HG03135 (cell line): ENCODE data around the gene DENND5B.
"Not testable (repeated sequence)": the region's sequence is repeated elsewhere in the genome, so short reads cannot be mapped to it uniquely, and the experiment has no call there.

Experiments used
- ATAC-seq: cut with Tn5 transposase; IDR thresholded peaks from one replicate; pipeline ENCODE4 v1.9.1; 2021; ENCODE audit warnings: mild to moderate bottlenecking, moderate library complexity; ENCODE audit not compliant: unreplicated experiment

DENND5B gene

GRCh38 chr12:31594681-31595080, 3.7 kb upstream of the DENND5B start:
- ATAC-seq: no peak

DNA sequence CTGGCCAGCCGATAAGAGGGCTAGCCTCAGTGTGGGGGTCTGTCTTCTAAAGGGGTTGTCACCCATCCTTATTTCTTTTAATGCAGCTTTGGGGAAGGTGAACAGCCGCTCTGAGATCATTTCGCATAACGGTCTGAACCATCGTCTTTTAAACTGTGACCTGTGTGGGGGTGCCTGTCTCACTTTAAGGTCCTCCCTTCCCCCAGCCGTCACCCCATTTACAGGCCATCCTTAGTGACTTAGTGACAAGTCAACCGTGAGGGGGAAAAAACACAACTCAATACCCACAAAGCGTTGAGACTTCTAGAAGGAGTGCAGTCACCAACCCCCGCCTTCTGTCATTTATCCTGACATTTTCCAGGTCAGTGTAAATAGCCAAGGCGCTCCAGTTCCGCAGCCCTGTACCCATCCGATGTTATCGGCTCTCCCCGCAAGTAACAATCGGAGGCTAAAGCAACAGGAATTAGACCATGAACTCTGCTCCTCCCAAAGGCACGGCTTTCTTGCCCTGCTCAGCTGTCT, 505 bp upstream of the DENND5B start:
- ATAC-seq: peak; percentile 20

DNA sequence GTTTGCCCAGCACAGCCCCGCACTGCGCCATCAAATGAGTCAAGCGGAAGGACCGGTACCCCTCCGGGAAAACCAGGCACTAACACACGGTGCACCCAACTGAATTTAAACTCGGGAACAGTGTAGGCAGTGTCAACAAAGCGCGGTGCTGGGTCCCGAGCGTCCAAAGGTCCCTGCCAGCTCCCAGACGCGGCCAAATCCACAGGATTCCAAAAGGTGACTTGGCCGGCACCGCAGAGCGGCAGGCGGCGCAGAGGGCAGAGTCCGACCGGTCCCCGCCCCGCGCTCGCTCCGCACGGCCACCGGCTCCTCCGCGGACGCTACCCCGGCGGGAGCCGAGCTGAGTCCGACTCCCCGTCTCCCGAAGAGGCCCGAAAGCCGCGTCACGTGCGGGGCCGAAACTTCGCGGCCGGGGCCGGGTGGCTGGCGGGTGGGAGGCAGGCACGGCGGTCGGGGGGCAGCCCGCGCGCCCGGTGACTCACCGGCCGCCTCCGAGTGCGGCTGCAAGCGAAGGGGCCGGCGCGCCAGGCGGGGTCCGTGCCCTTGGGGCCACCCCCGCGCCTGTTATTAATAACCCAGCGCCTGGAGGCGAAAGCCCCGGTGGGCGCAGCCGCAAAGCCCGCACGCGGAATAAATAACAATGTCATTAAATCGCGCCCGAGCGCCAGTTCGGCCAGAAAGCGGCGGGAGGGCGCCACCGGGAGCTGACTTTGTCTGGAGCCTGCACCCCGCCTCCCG, 863 bp downstream of the DENND5B start:
- peak; percentile 32 for ATAC-seq

DNA sequence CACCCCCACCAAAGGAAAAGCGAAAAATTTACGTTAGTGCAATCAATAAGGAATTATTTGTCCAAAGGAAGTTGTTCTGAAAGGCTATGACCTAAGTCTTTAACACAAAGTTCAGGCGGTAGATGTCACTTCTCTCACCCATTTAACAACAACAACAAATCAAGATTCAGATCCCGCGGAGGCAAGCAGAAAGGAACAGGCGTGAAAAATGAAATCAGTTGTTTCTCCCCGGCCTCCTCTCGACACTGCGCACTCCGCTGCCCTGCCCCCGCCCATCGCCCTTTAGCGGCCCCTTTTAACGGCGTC, 1.4 kb downstream of the DENND5B start:
- ATAC-seq: peak; percentile 37

- ATAC-seq: no peak
Observed at GRCh38 chr12:31588976-31589375, 2.0 kb downstream of the DENND5B start.

GRCh38 chr12:31586728-31587127, 4.2 kb downstream of the DENND5B start:
- ATAC-seq: no peak

- no peak for ATAC-seq
Observed at GRCh38 chr12:31585895-31586294, 5.0 kb downstream of the DENND5B start.

GRCh38 chr12:31585271-31585670, 5.7 kb downstream of the DENND5B start:
- ATAC-seq: no peak

DNA sequence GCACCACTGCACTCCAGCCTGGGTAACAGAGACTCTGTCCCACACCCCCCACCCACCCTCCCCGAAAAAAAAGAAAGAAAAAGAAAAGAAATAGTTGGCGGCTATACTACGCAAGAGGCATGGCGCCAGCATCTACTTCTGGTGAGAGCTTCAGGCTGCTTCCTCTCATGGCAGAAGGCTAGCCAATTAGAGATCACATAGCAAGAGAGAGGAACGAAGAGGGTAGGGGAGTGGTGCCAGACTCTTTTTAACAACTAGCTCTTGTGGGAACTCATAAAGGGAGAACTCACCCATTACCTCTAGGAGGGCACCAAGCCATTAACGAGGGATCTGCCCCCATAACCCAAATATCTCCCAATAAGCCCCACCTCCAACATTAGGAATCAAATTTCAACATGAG, 6.2 kb downstream of the DENND5B start:
- ATAC-seq: no peak

- ATAC-seq: no peak
Observed at GRCh38 chr12:31583878-31584277, 7.1 kb downstream of the DENND5B start.

GRCh38 chr12:31582155-31582554, 8.8 kb downstream of the DENND5B start:
- ATAC-seq: no peak

DNA sequence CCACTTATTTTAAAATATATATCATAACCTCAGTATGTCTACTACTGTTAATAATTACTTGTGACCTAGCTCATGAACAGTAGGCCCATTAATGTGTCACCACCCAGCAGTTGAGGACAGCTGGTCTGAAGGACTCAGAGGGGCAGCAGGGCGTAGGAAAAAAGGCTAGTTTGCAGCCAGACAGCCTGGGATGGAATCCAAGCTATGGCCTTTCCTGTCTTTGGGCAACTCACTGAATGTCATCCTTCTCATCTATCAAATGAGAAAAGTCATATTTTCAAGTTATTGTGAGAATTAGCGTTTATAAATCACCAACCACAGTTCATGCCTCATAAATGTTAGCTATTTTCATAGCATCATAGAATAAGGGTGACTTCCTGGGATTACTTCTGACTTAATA, 12.3 kb downstream of the DENND5B start:
- ATAC-seq: peak; percentile 64

DNA sequence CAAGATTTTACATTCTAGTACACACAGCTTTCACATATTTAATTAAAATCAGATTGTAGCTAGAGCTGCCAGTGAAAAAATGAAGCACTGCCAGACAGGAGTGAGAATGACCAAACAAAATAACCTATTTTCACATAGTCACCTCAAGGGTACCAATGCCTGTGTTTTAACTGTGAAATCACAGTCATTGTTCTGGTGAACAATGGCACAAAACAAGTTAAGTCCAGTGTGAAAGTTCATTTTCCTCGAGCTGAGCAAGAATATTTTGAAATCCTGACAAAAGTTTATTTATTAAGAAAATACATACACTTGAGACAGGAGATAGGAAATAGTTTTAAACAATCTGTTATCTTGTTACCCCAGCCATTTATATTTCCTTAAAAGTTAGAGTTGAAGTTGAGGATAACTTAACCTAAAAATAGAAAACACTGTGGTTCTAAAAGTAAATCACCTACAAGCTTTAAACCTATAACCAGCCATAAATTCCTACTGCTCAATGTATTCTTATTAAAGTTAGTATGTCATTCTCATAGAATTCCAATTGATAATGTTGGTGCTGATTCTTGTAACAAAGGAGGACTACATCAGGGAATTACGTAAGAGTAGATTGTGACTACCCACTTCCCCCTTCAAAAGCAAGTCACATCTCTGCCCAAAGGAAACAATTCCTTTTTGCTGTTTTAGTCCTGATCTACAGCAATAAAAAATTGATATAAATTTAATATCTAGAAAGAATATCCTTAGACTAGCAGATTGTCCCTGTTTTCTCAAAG, 15.9 kb downstream of the DENND5B start:
- no peak for ATAC-seq

- not testable (repeated sequence) for ATAC-seq
Observed at GRCh38 chr12:31574367-31574766, 16.6 kb downstream of the DENND5B start.

DNA sequence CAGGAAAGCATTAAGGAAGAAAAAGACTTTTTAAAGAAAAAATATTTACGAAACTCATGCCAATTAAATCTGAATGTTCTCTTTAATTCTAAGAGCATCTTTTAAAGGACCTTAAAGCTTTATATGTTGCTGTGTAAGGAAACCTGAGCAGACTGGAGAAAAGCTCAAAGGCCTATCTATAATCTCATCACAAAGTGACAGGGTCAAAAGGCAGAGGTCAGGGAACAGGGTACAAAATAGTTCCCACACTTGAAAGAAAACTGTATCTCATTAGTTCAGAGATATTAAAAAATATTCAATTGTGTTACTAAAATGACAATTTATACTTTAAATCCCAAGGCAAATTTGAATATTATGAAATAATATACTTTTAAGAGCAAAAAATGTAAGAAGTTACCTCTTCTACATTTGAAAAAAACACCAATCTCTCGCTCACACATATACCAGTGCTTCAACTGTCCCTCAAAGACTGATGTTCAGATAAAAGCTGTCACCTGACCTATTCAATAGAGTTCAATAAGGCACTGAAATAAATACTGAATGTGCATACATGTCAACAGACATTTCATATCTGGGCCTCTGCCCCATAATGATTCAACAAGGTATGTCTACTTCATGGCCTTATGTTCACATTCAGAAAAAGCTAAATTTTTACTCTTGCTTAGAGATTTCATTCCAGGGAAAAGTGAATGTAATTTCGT, 17.9 kb downstream of the DENND5B start:
- ATAC-seq: no peak

- ATAC-seq: no peak
Observed at GRCh38 chr12:31570880-31571279, 20.1 kb downstream of the DENND5B start.

GRCh38 chr12:31569517-31569916, 21.4 kb downstream of the DENND5B start:
- not testable (repeated sequence) for ATAC-seq

DNA sequence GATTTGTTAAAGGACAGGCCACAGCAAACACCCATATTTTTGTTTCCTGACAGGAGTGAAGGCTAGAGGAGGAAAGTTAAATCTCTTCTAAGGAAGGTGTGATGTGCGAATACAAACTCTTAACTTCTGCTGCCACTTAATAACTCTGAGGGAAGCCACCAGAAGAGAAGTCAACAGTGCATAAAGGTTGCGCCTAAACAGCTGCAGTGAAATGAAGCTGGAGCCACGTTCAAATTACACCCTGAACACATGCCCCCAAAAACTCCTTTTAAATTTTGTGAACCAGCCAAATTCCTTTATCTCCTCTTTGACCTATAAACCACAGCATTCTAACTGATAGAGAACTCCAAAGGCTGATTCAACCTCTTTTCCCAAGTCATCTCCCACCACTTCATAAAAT, 22.4 kb downstream of the DENND5B start:
- ATAC-seq: no peak

- ATAC-seq: no peak
Observed at GRCh38 chr12:31567029-31567428, 23.9 kb downstream of the DENND5B start.

GRCh38 chr12:31566547-31566946, 24.4 kb downstream of the DENND5B start:
- no peak for ATAC-seq

DNA sequence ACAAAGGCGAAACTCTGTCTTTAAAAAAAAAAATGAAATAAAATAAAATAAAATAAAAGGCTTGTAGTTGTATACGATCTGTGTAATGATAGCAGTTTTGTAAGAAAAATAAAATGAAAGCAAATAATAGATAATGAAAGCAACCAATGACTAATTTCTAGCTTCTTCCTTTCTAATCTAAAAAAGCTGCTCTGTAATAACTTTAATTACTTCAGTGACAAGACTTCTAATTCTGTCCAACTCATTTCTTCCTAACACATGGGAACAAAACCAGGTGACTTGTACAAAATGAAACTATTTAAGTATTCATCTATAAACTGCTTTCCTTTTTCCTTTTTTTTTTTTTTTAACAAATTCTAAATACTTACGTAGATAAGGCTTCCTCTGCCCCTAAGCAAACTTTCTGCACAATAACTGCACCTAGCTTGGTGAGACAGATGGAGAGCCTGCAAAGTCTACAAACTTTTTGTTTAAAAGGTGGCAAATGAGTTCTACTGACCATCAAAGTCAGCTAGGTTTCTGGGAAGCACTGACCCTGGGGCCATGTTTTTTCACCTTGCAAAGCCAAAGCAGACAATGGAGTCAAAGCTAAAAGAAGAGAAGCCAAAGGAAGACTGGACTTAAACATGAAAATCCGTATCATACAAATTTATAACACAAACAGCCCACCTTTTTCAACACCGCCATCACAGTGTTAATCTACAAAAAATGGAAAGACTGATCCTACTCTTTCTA, 28.2 kb downstream of the DENND5B start:
- ATAC-seq: no peak
